ENCODE measurements around the gene GPATCH8. TPM values are rescaled to one million over a fixed set of nuclear protein-coding genes. Genes with fewer than 3 reads are reported as not detected.

GPATCH8 gene
- total and polyA plus RNA-seq, 2 of the 8 experiments (the other 6 are each of a cell fraction or from before 2014, with no cell fraction given), result 20.5 to 58.1 TPM

DNA sequence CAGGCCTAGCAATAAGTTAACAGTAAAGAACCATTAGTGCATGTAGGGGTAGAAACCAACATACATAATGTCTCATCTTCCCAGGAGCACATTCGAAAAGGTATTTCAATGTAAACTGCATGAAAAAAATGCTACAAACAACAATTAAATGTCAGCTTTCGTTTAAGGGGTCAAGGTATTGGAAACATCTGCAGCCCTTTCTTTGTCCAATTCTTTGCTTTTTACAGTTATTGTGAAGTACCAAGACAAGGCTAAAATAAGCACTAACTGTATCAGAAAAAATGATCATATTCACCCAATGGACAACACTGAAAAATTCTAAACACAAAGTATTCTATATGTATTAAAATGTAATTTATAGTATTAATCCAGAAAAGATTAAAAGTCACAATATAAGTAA lies 37.9 kb downstream of the GPATCH8 start (continued):
- TF ChIP-seq, protein P1, sequence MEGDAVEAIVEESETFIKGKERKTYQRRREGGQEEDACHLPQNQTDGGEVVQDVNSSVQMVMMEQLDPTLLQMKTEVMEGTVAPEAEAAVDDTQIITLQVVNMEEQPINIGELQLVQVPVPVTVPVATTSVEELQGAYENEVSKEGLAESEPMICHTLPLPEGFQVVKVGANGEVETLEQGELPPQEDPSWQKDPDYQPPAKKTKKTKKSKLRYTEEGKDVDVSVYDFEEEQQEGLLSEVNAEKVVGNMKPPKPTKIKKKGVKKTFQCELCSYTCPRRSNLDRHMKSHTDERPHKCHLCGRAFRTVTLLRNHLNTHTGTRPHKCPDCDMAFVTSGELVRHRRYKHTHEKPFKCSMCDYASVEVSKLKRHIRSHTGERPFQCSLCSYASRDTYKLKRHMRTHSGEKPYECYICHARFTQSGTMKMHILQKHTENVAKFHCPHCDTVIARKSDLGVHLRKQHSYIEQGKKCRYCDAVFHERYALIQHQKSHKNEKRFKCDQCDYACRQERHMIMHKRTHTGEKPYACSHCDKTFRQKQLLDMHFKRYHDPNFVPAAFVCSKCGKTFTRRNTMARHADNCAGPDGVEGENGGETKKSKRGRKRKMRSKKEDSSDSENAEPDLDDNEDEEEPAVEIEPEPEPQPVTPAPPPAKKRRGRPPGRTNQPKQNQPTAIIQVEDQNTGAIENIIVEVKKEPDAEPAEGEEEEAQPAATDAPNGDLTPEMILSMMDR (IDR thresholded peaks at IDR 0.05; ENCODE audit: control extremely low read depth in 1 of 3, insufficient read depth in 1 of 3, low read depth in 1 of 3, low read length in 3 of 3), result no peak

Measured in H1 (cell line).